ENCODE data around the gene DMD.
A peak's percentile ranks its signal among the peaks of the same experiment; 100 is the strongest.

Gene DMD

GRCh38 chrX:31329298-31329697, 1882.1 kb downstream of the DMD start:
- Histone ChIP-seq H3K9ac (ENCODE audit: low read depth, low read length, poor library complexity, severe bottlenecking) (no peak overlapping the region), H3K4me1 (ENCODE audit: insufficient read depth, low read length, poor library complexity, severe bottlenecking) (no peaks in the 10 kb centered on the region), H3K4me2 (ENCODE audit: low read depth, low read length, poor library complexity, severe bottlenecking) (no peak overlapping the region)

DNA sequence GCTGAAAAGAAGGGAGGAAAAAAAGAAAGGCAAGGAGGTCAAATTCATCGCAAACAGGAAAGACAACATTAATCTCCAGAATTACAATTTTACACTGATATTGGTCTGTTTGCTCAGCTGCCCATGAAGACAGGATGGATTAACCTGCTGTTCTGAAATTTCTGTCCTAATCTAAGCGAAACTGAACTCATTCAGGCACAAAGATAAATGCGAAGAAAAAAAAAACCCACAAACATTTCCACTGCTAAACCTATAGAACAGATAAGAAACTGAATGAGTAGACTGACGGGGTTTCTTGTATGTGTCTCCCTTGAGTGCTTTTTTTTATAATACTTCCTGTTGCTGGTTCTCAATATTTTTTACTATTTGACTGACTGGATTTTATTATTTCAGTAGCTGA, 1887.7 kb downstream of the DMD start:
- no peaks in the 10 kb centered on the region for H3K9me3 ChIP-seq (ENCODE audit: insufficient read depth, low read depth, low read length)
- no peaks in the 10 kb centered on the region for H3K27me3 ChIP-seq (ENCODE audit: insufficient read depth, low read length, poor library complexity, severe bottlenecking)
- H2AFZ ChIP-seq (ENCODE audit: low read length), result no peak overlapping the region

More at GRCh38 chrX:31329298-31329697, 1882.1 kb downstream of the DMD start:
- no peaks in the 10 kb centered on the region for H4K20me1 ChIP-seq (ENCODE audit: insufficient read depth, low read length, poor library complexity, severe bottlenecking)
- H3K27me3 ChIP-seq (ENCODE audit: insufficient read depth, low read length, poor library complexity, severe bottlenecking), result no peaks in the 10 kb centered on the region
- TF ChIP-seq CTCF (conservative IDR thresholded peaks at IDR 0.05; ENCODE audit: low read length), result no peak
- TF ChIP-seq EZH2phosphoT487 (IDR thresholded peaks at IDR 0.05; ENCODE audit: borderline replicate concordance), result no peak
- no peaks in the 10 kb centered on the region for H3F3A ChIP-seq (ENCODE audit: low read depth)
- no peak overlapping the region for H2AFZ ChIP-seq (ENCODE audit: low read length)
- no peaks in the 10 kb centered on the region for H3K79me2 ChIP-seq (ENCODE audit: insufficient read depth, low read length)
- no peaks in the 10 kb centered on the region for H3K36me3 ChIP-seq (ENCODE audit: insufficient read depth, low read length)
- no peaks in the 10 kb centered on the region for H3K9me2 ChIP-seq (replicated peaks; ENCODE audit: low read depth, low read length)
- H3K9me3 ChIP-seq (ENCODE audit: insufficient read depth, low read depth, low read length), result no peaks in the 10 kb centered on the region
- H3K4me3 ChIP-seq (ENCODE audit: low read length, poor library complexity, severe bottlenecking), result no peak overlapping the region

DNA sequence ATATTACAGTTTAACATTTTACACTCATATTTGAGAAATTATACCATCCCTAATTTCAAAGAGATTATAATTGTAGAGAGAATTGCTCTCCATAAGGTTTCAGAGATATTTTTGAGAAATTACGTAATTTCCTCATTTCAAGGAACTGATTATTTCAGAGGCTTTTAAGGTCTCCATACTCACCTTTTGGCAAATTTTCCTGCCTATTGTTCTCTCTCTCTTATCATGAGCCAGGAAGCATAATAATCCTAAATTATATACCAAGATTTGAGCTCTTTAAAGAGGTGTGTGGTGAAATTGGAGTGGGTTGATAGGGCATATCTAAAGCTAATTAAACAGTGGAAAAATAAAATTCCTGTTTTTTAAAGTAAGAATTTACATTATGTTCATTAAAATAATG, 1890.6 kb downstream of the DMD start:
- H3K36me3 ChIP-seq (ENCODE audit: insufficient read depth, low read length), result no peaks in the 10 kb centered on the region
- no peaks in the 10 kb centered on the region for H3K9me2 ChIP-seq (replicated peaks; ENCODE audit: low read depth, low read length)
- H4K20me1 ChIP-seq (ENCODE audit: insufficient read depth, low read length, poor library complexity, severe bottlenecking), result no peaks in the 10 kb centered on the region
- TF ChIP-seq EZH2phosphoT487 (IDR thresholded peaks at IDR 0.05; ENCODE audit: borderline replicate concordance), result no peak
- no peak for TF ChIP-seq CTCF (conservative IDR thresholded peaks at IDR 0.05; ENCODE audit: low read length)
- peaks cover 14% of the 10 kb centered on the region for H3K4me1 ChIP-seq (ENCODE audit: insufficient read depth, low read length, poor library complexity, severe bottlenecking)
- no peak overlapping the region for H3K4me3 ChIP-seq (ENCODE audit: low read length, poor library complexity, severe bottlenecking)
- H2AFZ ChIP-seq (ENCODE audit: low read length), result no peak overlapping the region
- H3K9me3 ChIP-seq (ENCODE audit: insufficient read depth, low read depth, low read length), result no peaks in the 10 kb centered on the region
- H3K9ac ChIP-seq (ENCODE audit: low read depth, low read length, poor library complexity, severe bottlenecking), result no peak overlapping the region
- H3K4me2 ChIP-seq (ENCODE audit: low read depth, low read length, poor library complexity, severe bottlenecking), result no peak overlapping the region
- H3F3A ChIP-seq (ENCODE audit: low read depth), result no peaks in the 10 kb centered on the region
- H3K79me2 ChIP-seq (ENCODE audit: insufficient read depth, low read length), result no peaks in the 10 kb centered on the region
- H3K27me3 ChIP-seq (ENCODE audit: insufficient read depth, low read length, poor library complexity, severe bottlenecking), result no peaks in the 10 kb centered on the region

More for the DNA sequence above, 1887.7 kb downstream of the DMD start:
- H3K79me2 ChIP-seq (ENCODE audit: insufficient read depth, low read length), result no peaks in the 10 kb centered on the region
- H3K4me2 ChIP-seq (ENCODE audit: low read depth, low read length, poor library complexity, severe bottlenecking), result peak overlapping the region; percentile 72
- no peak for TF ChIP-seq EZH2phosphoT487 (IDR thresholded peaks at IDR 0.05; ENCODE audit: borderline replicate concordance)
- no peak for TF ChIP-seq CTCF (conservative IDR thresholded peaks at IDR 0.05; ENCODE audit: low read length)
- no peaks in the 10 kb centered on the region for H3F3A ChIP-seq (ENCODE audit: low read depth)
- peaks cover 11% of the 10 kb centered on the region for H3K4me1 ChIP-seq (ENCODE audit: insufficient read depth, low read length, poor library complexity, severe bottlenecking)
- no peaks in the 10 kb centered on the region for H3K9me2 ChIP-seq (replicated peaks; ENCODE audit: low read depth, low read length)
- H4K20me1 ChIP-seq (ENCODE audit: insufficient read depth, low read length, poor library complexity, severe bottlenecking), result no peaks in the 10 kb centered on the region
- H3K9ac ChIP-seq (ENCODE audit: low read depth, low read length, poor library complexity, severe bottlenecking), result peak overlapping the region; percentile 46
- H3K4me3 ChIP-seq (ENCODE audit: low read length, poor library complexity, severe bottlenecking), result peak overlapping the region; percentile 65
- H3K36me3 ChIP-seq (ENCODE audit: insufficient read depth, low read length), result no peaks in the 10 kb centered on the region
